ENCODE measurements around the gene HES2. TPM values are rescaled to one million over a fixed set of nuclear protein-coding genes. Genes with fewer than 3 reads are reported as not detected.

HES2 gene
- total and polyA plus RNA-seq, 9 donors = 0.08 to 9.2 (median 0.43) TPM; not detected in 3

GRCh38 chr1:6386371-6386949, 33.3 kb downstream of the HES2 start:
- H3K9me3 ChIP-seq = no peaks in the 10 kb centered on the region
- intact Hi-C loops (cut with DNase I) = no loop called here
- WGBS, 3 donors = 69 to 77% (median 76%) methylated on average over 10 of the region's 10 CpGs
- H3K27ac ChIP-seq = no peak overlapping the region
- H3K4me1 ChIP-seq (ENCODE audit: insufficient read depth) = no peaks in the 10 kb centered on the region
- no peak for DNase-seq
- no peaks in the 10 kb centered on the region for H3K27me3 ChIP-seq
- no peaks in the 10 kb centered on the region for H3K36me3 ChIP-seq
- no peak overlapping the region for H3K4me3 ChIP-seq
- TF ChIP-seq EP300 (IDR thresholded peaks at IDR 0.05) = no peak
- TF ChIP-seq POLR2A (IDR thresholded peaks at IDR 0.05) = no peak
- no peak for TF ChIP-seq CTCF (IDR thresholded peaks at IDR 0.05)

DNA sequence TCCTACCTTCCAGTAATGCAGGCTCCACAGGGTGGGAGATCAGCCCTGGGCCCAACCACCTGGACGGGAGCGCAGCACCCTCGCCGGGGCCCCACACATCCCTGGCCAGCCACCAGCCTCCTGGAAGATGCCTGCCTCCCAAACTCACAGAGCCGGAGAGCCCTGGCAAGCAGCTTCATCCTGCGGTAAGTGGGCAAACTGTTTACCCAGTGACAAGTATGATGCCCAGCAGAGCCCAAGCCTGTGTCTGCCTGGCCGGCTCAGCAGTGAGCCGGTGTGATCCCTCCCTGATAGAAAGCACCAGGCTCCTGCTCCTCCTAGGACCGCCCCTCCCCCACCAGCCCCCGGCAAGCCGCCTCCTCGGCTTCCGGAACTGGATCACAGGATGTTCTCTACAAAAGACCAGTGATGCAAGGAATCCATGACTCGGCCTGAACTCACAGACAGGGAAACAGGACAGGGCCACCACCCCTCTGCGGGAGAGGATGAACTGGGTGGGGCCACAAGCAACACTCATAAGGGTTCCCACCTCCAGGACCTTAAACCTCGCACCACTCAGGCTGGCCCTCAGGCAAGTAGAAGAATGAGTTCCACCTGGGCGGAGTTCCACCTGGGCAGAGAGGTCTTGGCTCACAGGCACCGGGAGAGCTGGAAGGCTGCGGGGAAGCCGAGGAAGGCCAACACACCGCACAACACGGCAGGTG, 34.1 kb downstream of the HES2 start:
- Histone ChIP-seq H3K4me1 (ENCODE audit: insufficient read depth) (no peaks in the 10 kb centered on the region), H3K27me3 (no peaks in the 10 kb centered on the region), H3K27ac (no peak overlapping the region), H3K36me3 (no peaks in the 10 kb centered on the region), H3K4me3 (no peak overlapping the region), H3K9me3 (no peaks in the 10 kb centered on the region)
- 60 to 63% (median 60%) methylated on average over 22 of the region's 22 CpGs for WGBS, 3 donors
- intact Hi-C loops (cut with DNase I) = no loop called here
- no peak for DNase-seq
- no peak for TF ChIP-seq EP300 (IDR thresholded peaks at IDR 0.05)
- no peak for TF ChIP-seq POLR2A (IDR thresholded peaks at IDR 0.05)
- no peak for TF ChIP-seq CTCF (IDR thresholded peaks at IDR 0.05)

- no peak overlapping the region for H3K4me3 ChIP-seq
- no peaks in the 10 kb centered on the region for H3K27me3 ChIP-seq
- intact Hi-C loops (cut with DNase I) = no loop called here
- H3K9me3 ChIP-seq = no peaks in the 10 kb centered on the region
- H3K36me3 ChIP-seq = no peaks in the 10 kb centered on the region
- no peak for DNase-seq
- no peaks in the 10 kb centered on the region for H3K4me1 ChIP-seq (ENCODE audit: insufficient read depth)
- no peak for TF ChIP-seq CTCF (IDR thresholded peaks at IDR 0.05)
- no peak for TF ChIP-seq EP300 (IDR thresholded peaks at IDR 0.05)
- no peak for TF ChIP-seq POLR2A (IDR thresholded peaks at IDR 0.05)
- 63 to 83% (median 64%) methylated on average over 5 of the region's 5 CpGs for WGBS, 3 donors
- H3K27ac ChIP-seq = no peak overlapping the region
Observed at GRCh38 chr1:6384962-6385361, 34.8 kb downstream of the HES2 start.

DNA sequence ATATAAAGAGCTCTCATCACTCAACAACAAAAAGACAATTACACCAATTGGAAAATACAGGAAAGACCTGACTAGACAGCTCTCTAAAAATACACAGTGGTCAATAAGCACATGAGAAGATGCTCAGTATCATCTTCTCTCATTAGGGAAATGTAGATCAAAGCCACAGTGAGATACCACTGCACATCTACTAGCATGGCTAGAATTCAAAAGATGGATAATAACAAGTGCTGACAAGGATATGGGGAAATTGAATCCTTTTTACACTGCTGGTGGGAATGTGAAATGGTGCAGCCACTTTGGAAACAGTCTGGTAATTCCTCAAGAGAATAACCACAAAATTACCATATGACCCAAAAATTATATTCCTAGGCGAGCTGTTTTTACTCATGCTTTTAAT, 35.6 kb downstream of the HES2 start:
- intact Hi-C loops (cut with DNase I) = no loop called here
- Histone ChIP-seq H3K27me3 (no peaks in the 10 kb centered on the region), H3K4me3 (no peak overlapping the region), H3K9me3 (no peaks in the 10 kb centered on the region), H3K27ac (no peak overlapping the region), H3K4me1 (ENCODE audit: insufficient read depth) (no peaks in the 10 kb centered on the region), H3K36me3 (no peaks in the 10 kb centered on the region)
- 95 to 100% (median 100%) methylated on average over 1 of the region's 1 CpG for WGBS, 3 donors
- no peak for DNase-seq
- no peak for TF ChIP-seq POLR2A (IDR thresholded peaks at IDR 0.05)
- no peak for TF ChIP-seq CTCF (IDR thresholded peaks at IDR 0.05)
- no peak for TF ChIP-seq EP300 (IDR thresholded peaks at IDR 0.05)
